VCaP (cell line): ENCODE data around the gene TNS3.

Experiments
- H3K27ac ChIP-seq: fragments of 450-650 bp; 2 replicates; pipeline ENCODE4 v1.5.1; 2017
- TF ChIP-seq, protein P1 (sequence below): fragments of 450-650 bp; conservative IDR thresholded peaks from 2 replicates; pipeline ENCODE4 v1.5.1; 2017; ENCODE audit warnings: mild to moderate bottlenecking, moderate library complexity

The TNS3 gene

DNA sequence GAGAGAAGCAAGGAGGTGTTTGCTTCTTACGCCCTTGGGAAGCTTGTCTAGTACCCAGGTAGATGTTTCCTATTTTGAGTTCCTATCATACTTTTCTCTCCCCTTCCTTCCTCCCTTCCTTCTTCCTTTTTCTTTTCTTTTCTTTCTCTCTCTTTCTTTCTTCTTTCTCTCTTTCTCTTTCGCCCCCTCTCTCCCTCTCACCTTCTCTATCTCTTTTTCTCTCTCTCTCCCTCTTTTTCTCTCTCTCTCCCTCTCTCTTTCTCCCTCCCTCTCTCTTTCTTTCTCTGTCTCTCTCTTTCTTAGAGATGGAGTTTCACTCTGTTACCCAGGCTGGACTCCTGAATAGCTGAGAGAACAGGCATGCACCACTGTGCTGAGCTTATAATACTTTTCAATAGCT is 322.2 kb downstream of the TNS3 start:
- H3K27ac ChIP-seq = no peak overlapping the region
- TF ChIP-seq, protein P1, sequence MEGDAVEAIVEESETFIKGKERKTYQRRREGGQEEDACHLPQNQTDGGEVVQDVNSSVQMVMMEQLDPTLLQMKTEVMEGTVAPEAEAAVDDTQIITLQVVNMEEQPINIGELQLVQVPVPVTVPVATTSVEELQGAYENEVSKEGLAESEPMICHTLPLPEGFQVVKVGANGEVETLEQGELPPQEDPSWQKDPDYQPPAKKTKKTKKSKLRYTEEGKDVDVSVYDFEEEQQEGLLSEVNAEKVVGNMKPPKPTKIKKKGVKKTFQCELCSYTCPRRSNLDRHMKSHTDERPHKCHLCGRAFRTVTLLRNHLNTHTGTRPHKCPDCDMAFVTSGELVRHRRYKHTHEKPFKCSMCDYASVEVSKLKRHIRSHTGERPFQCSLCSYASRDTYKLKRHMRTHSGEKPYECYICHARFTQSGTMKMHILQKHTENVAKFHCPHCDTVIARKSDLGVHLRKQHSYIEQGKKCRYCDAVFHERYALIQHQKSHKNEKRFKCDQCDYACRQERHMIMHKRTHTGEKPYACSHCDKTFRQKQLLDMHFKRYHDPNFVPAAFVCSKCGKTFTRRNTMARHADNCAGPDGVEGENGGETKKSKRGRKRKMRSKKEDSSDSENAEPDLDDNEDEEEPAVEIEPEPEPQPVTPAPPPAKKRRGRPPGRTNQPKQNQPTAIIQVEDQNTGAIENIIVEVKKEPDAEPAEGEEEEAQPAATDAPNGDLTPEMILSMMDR = no peak

DNA sequence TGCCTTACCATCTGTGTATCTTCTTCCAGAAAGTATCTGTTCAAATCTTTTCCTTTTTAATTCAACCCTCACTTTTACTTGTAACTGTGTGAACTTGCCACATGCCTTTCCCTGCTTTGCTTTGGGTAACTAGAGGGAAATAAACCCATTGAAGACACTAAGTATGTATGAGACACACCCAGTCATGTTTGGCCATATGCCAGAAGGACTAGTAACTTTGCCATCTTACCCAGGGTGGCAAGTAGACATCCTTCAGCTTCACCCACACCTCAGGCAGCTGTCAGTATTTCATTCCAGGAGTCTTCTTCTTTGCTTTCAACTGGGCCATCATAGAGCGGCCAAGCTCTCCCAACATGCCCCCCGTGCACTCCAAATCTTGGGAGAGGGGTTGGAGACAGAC is 323.1 kb downstream of the TNS3 start:
- TF ChIP-seq, protein P1 = no peak
- H3K27ac ChIP-seq = no peak overlapping the region

DNA sequence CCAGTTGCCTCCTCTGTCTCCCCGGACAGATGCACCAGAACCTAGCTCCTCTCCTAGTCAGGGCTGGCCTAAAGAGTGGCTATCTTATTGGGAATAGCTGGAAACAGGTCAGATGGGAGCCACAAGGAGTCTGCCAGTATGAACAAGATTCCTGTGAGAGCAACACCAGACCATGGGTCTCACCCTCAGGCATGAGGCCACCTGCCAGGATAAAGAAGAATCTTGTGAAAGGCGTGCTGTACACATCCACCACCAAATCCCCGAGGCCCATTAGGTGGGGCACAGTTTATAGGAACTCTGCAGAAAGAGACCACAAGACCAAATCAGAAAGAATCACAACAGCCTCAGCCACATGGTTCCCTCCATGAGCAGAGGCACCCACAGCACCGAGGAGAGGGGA is 325.9 kb downstream of the TNS3 start:
- H3K27ac ChIP-seq = no peak overlapping the region
- TF ChIP-seq, protein P1 = no peak

DNA sequence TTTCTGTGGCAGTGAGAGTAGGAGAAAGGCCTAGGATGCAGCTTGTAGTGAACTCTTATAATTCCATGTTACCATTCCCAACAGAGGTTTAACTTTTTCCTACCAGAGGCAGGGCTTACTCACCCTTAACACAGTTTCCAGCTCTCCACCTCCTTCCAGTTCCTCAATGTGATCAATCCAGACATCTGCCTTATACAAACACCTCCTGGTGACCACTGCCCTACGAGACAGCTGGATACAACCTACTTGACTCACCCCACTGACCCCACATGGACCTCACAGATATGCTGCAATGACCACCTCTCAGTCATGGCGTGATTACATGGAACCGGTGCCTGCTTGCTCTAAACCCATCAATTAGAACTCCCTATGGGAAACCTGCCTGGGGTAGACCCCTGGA is 326.5 kb downstream of the TNS3 start:
- H3K27ac ChIP-seq = no peak overlapping the region
- TF ChIP-seq, protein P1 = no peak

- TF ChIP-seq, protein P1 = no peak
- peak overlapping the region; percentile 76; the same call in 1 of the 2 replicates for H3K27ac ChIP-seq
Observed at GRCh38 chr7:47255007-47255406, 326.9 kb downstream of the TNS3 start.

- TF ChIP-seq, protein P1 = peak; percentile 100
- H3K27ac ChIP-seq = peak overlapping the region; percentile 76
Observed at GRCh38 chr7:47254081-47254977, 327.6 kb downstream of the TNS3 start.

DNA sequence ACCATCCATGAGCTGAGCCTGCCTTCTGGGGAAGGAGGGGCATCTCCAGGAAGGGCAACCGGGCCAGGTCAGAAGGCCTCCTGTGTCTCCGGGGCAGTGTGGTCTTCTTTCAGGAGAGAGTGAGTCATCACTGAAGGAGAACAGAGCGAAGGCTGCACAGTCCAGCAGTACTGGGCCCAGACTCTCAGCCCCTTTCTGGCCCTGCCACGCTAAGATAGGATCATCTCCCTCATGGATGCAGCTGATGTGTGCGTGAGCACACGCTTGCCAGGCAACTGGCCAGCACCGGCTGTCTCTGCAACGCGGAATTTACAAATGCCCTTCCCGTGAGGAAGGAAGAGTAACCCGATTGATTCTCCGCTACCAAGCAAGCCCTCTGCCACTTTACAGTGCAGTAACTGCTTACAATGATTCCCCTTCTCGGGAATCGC is 328.2 kb downstream of the TNS3 start:
- H3K27ac ChIP-seq = peak overlapping the region; percentile 76

More for the DNA sequence above, 328.2 kb downstream of the TNS3 start:
- TF ChIP-seq, protein P1 = no peak
